HepG2 (cell line): ENCODE measurements around the gene DTNA. TPM values are rescaled to one million over a fixed set of nuclear protein-coding genes. Genes with fewer than 3 reads are reported as not detected.

Source experiments
- ATAC-seq: fragments of 200-7000 bp; cut with Tn5 transposase; 3 replicates; pipeline ENCODE4 v1.9.1; 2020; ENCODE audit warnings: mild to moderate bottlenecking, moderate library complexity
- BruUV-seq: library from RNA; stranded (reverse); fragments of 400-500 nt; replicated peaks from 2 replicates; lab custom pipeline; 2021; lab: Mats Ljungman, UMichigan
- CTCF ChIA-PET: fragments of 300-600 bp; formaldehyde crosslinking; extraction: SDS; loops from one replicate; lab custom pipeline; 2021; ENCODE audit warnings: low total read pairs, inconsistent platforms, low intra/inter-chr PET ratio; lab: Yijun Ruan, JAX
- POLR2A ChIA-PET: fragments of 350-600 bp; sonication (Branson Sonifier 250); formaldehyde crosslinking; loops from one replicate; lab custom pipeline; 2020; ENCODE audit warnings: antibody characterized with exemption, inconsistent platforms; lab: Yijun Ruan, JAX
- DNase-seq: peaks from one replicate; pipeline ENCODE4 v3.0.0-alpha.2; 2015; ENCODE audit warnings: low spot score
- FAIRE-seq: peaks from 3 replicates; lab custom pipeline; 2011; peaks lifted over from hg19 to GRCh38; lab: Jason Lieb, UNC
- H2AFZ ChIP-seq: one replicate; pipeline ENCODE4 v1.6.1; 2011; ENCODE audit warnings: low read length, inconsistent platforms
- H3K27ac ChIP-seq: fragments of 300-600 bp; 3 replicates; pipeline ENCODE4 v1.8.0; 2011; ENCODE audit warnings: mixed run types, mild to moderate bottlenecking, mixed read lengths, low read length, inconsistent platforms; ENCODE audit not compliant: insufficient read depth; ENCODE audit errors: extremely low read length
- H3K27me3 ChIP-seq, 2 experiments: fragments of 200-600 bp in 1 of 2; 2 replicates in 1 of 2; 3 replicates in 1 of 2; pipeline versions ENCODE4 v1.6.0 to v1.8.0; 2011; ENCODE audit warnings: low read length in 2 of 2, mild to moderate bottlenecking in 2 of 2, moderate library complexity in 2 of 2, inconsistent platforms in 1 of 2; ENCODE audit not compliant: insufficient read depth in 2 of 2, control insufficient read depth in 1 of 2
- H3K36me3 ChIP-seq, 2 experiments: fragments of 200-600 bp in 1 of 2; replicated peaks in 1 of 2; 2 replicates in 1 of 2; 3 replicates in 1 of 2; pipeline versions ENCODE4 v1.5.1 to v1.8.0; 2011; ENCODE audit warnings: low read length in 2 of 2, inconsistent platforms in 1 of 2; ENCODE audit not compliant: insufficient read depth in 2 of 2, control insufficient read depth in 1 of 2
- H3K4me1 ChIP-seq: 2 replicates; pipeline ENCODE4 v1.5.1; 2012; ENCODE audit warnings: low read length, inconsistent platforms; ENCODE audit not compliant: insufficient read depth
- H3K4me2 ChIP-seq: 2 replicates; pipeline ENCODE4 v1.6.0; 2011; ENCODE audit warnings: low read depth, low read length, inconsistent platforms
- H3K4me3 ChIP-seq, 3 experiments: fragments of 200-600 bp in 1 of 3; sonication (generic), shearing (Covaris generic) in 1 of 3; replicated peaks in 1 of 3; 2 replicates each; pipeline ENCODE4 v1.5.1; 2011 to 2016; ENCODE audit warnings: low read length in 3 of 3, inconsistent platforms in 2 of 3, low read depth in 2 of 3, mild to moderate bottlenecking in 2 of 3, control low read depth in 1 of 3, mixed read lengths in 1 of 3; ENCODE audit not compliant: insufficient read depth in 1 of 3
- H3K79me2 ChIP-seq: one replicate; pipeline ENCODE4 v1.6.1; 2011; ENCODE audit warnings: low read length, inconsistent platforms; ENCODE audit not compliant: insufficient read depth
- H3K9ac ChIP-seq: 2 replicates; pipeline ENCODE4 v1.6.0; 2011; ENCODE audit warnings: mild to moderate bottlenecking, low read depth, low read length, inconsistent platforms; ENCODE audit not compliant: insufficient read depth
- H3K9me3 ChIP-seq: 2 replicates; pipeline ENCODE4 v1.5.1; 2012; ENCODE audit warnings: mild to moderate bottlenecking, low read length
- H4K20me1 ChIP-seq: 2 replicates; pipeline ENCODE4 v1.6.0; 2011; ENCODE audit warnings: inconsistent platforms, mild to moderate bottlenecking, low read length, moderate library complexity; ENCODE audit not compliant: insufficient read depth
- ATRX ChIP-seq: sonication (generic); formaldehyde crosslinking; IDR thresholded peaks from 2 replicates; pipeline ENCODE4 v1.4.0; 2020; ENCODE audit warnings: missing genetic modification reagents, borderline replicate concordance
- HHEX ChIP-seq: IDR thresholded peaks from 2 replicates; pipeline ENCODE4 v1.6.1; 2016; ENCODE audit warnings: control low read depth
- HOMEZ ChIP-seq: IDR thresholded peaks from 2 replicates; pipeline ENCODE4 v1.6.1; 2016; ENCODE audit warnings: low read depth
- PBX3 ChIP-seq: sonication (generic); formaldehyde crosslinking; IDR thresholded peaks from 2 replicates; pipeline ENCODE4 v1.8.1; 2023; ENCODE audit warnings: missing genetic modification reagents, inconsistent platforms, borderline replicate concordance
- RBM39 ChIP-seq: fragments of 200-400 bp; formaldehyde crosslinking; IDR thresholded peaks from one replicate; pipeline ENCODE4 v1.6.1; 2018; ENCODE audit warnings: antibody characterized with exemption, mild to moderate bottlenecking, low read depth, low read length; ENCODE audit not compliant: poor library complexity, severe bottlenecking
- SNRNP70 ChIP-seq: fragments of 200-400 bp; formaldehyde crosslinking; IDR thresholded peaks from 2 replicates; pipeline ENCODE4 v1.6.1; 2017; ENCODE audit warnings: mild to moderate bottlenecking, low read depth, low read length, moderate library complexity
- TBL1XR1 ChIP-seq: fragments of 150-350 bp; IDR thresholded peaks from 2 replicates; pipeline ENCODE4 v1.6.1; 2014; ENCODE audit warnings: borderline replicate concordance, low read length; ENCODE audit not compliant: partially characterized antibody
- TCF7 ChIP-seq: sonication (generic); IDR thresholded peaks from 2 replicates; pipeline ENCODE4 v1.6.1; 2016; ENCODE audit warnings: antibody characterized with exemption, low read depth
- ZMAT5 ChIP-seq: sonication (generic); formaldehyde crosslinking; IDR thresholded peaks from 2 replicates; pipeline ENCODE4 v1.5.0; 2020; ENCODE audit warnings: mild to moderate bottlenecking, low read depth, missing genetic modification reagents, borderline replicate concordance
- ZMYM2 ChIP-seq: sonication (generic); formaldehyde crosslinking; IDR thresholded peaks from 2 replicates; pipeline ENCODE4 v1.8.0; 2022; ENCODE audit warnings: mild to moderate bottlenecking, missing genetic modification reagents
- ZNF121 ChIP-seq: sonication (generic); formaldehyde crosslinking; IDR thresholded peaks from 2 replicates; pipeline ENCODE4 v1.5.0; 2020; ENCODE audit warnings: mild to moderate bottlenecking, missing genetic modification reagents
- ZNF143 ChIP-seq: sonication (generic); formaldehyde crosslinking; IDR thresholded peaks from 2 replicates; pipeline ENCODE4 v1.4.0; 2020; ENCODE audit warnings: missing genetic modification reagents
- ZNF20 ChIP-seq: sonication (generic); formaldehyde crosslinking; IDR thresholded peaks from 2 replicates; pipeline ENCODE4 v1.4.0; 2020; ENCODE audit warnings: mild to moderate bottlenecking, moderate library complexity, missing genetic modification reagents
- ZNF292 ChIP-seq: sonication (generic); formaldehyde crosslinking; IDR thresholded peaks from 2 replicates; pipeline ENCODE4 v1.8.1; 2022; ENCODE audit warnings: mild to moderate bottlenecking, low read depth, missing genetic modification reagents, borderline replicate concordance
- ZNF724P ChIP-seq: sonication (generic); formaldehyde crosslinking; IDR thresholded peaks from 2 replicates; pipeline ENCODE4 v1.8.0; 2022; ENCODE audit warnings: missing genetic modification reagents, borderline replicate concordance
- ZNF83 ChIP-seq: sonication (generic); formaldehyde crosslinking; IDR thresholded peaks from 2 replicates; pipeline ENCODE4 v1.4.0; 2020; ENCODE audit warnings: missing genetic modification reagents, mild to moderate bottlenecking, borderline replicate concordance
- WGBS: methylation state at CpG from one replicate; pipeline ENCODE4 v1.1.6; 2017; ENCODE audit warnings: low lambda C conversion rate; 5-methylcytosine and 5-hydroxymethylcytosine counted together
- in situ Hi-C: cut with HindIII; loops from 2 replicates; pipeline ENCODE4 v1.10.0; 2017; ENCODE audit warnings: low pct_unique_long_range_greater_than_20kb; ENCODE audit not compliant: extremely low pct_ligation_motif_present
- intact Hi-C: fragments of 100-400 bp; cut with micrococcal nuclease; formaldehyde crosslinking; loops from one replicate; pipeline ENCODE4 v1.10.0; 2022; ENCODE audit not compliant: unreplicated experiment
- polyA plus RNA-seq, 8 experiments: library from polyadenylated mRNA; depleted of rRNA in 3 of 8; stranded (reverse) in 7 of 8; unstranded in 1 of 8; fragments of >200 nt; fragmentation: Illumina TruSeq in 4 of 8; extraction: Trizol in 4 of 8; gene quantifications; 2 replicates each; pipeline versions ENCODE4 v1.2.1 to v1.2.3, GENCODE V29; 2011 to 2016; ENCODE audit warnings: low read depth in 4 of 8, missing spikeins in 1 of 8, mixed read lengths in 1 of 8; ENCODE audit not compliant: insufficient read depth in 1 of 8
- total RNA-seq, 5 experiments: library from RNA; depleted of rRNA; stranded (reverse); fragments of >200 nt; fragmentation: Illumina TruSeq; extraction: Trizol; gene quantifications; 2 replicates each; pipeline ENCODE4 v1.2.3, GENCODE V29; 2016; ENCODE audit warnings: low read depth in 1 of 5

DTNA gene
- total and polyA plus RNA-seq, 2 of the 13 experiments (the other 11 are each of a cell fraction or from before 2014, with no cell fraction given), result 8.5 to 29.0 TPM

GRCh38 chr18:34709750-34710441 is at the start of gene DTNA (continued):
- no peak for TF ChIP-seq HHEX (CRISPR knock-in tag)
- TF ChIP-seq ZNF121 (CRISPR knock-in tag), result no peak
- TF ChIP-seq SNRNP70, result no peak
- TF ChIP-seq TBL1XR1, result no peak
- no peak for TF ChIP-seq ZNF724P (CRISPR knock-in tag)
- TF ChIP-seq ATRX, result no peak
- no peak for TF ChIP-seq HOMEZ (CRISPR knock-in tag)
- TF ChIP-seq TCF7, result no peak
- no peak for TF ChIP-seq ZMAT5 (CRISPR knock-in tag)
- TF ChIP-seq ZNF20, result no peak

- Histone ChIP-seq H3K27ac (no peak overlapping the region), H3K4me1 (peaks cover 11% of the 10 kb centered on the region), H3K9ac (no peak overlapping the region), H3K4me3 (no peak overlapping the region), H3K79me2 (no peaks in the 10 kb centered on the region), H3K4me2 (no peak overlapping the region), H4K20me1 (no peaks in the 10 kb centered on the region), H3K36me3 (no peaks in the 10 kb centered on the region), H3K27me3 (no peaks in the 10 kb centered on the region), H3K9me3 (no peaks in the 10 kb centered on the region), H2AFZ (no peak overlapping the region)
- DNase-seq (no peak), FAIRE-seq (no peak), ATAC-seq (no peak)
- intact Hi-C loops, result loop anchor here (2.0 kb wide), 1 partner anchor 168 kb away; no protein-coding TSS in a partner anchor
- WGBS, result 100% methylated on average over 2 of the region's 2 CpGs
- CTCF ChIA-PET, result interaction anchor here (1.7 kb wide), 1 partner anchor 127 kb away, joined by 9 read pairs; no protein-coding TSS in a partner anchor
- POLR2A ChIA-PET, result no interaction called here
- in situ Hi-C loops, result loop anchor here (10.0 kb wide), 1 partner anchor 124 kb away; no protein-coding TSS in a partner anchor
- TF ChIP-seq ZNF143 (CRISPR knock-in tag) (no peak), ZNF292 (CRISPR knock-in tag) (no peak), ZMYM2 (CRISPR knock-in tag) (no peak), RBM39 (no peak), PBX3 (no peak), ZNF83 (no peak)
- BruUV-seq, result no TSS peak
Measured at GRCh38 chr18:34660572-34660971, 49.5 kb upstream of the DTNA start.
